GM21529 (cell line): ENCODE data around the gene MAGED1.

Experiments used
- ATAC-seq: cut with Tn5 transposase; IDR thresholded peaks from one replicate; pipeline ENCODE4 v1.9.1; 2021; ENCODE audit not compliant: unreplicated experiment

The MAGED1 gene

GRCh38 chrX:51892921-51893745 is at the start of gene MAGED1:
Gene MAGED1, plus strand, starts transcription at chrX:51893623. Its CDS starts 682 bp downstream, at chrX:51894305.
- ATAC-seq: peak; percentile 68

GRCh38 chrX:51847463-51847862 is 46.0 kb upstream of the MAGED1 start:
- ATAC-seq: no peak

GRCh38 chrX:51851507-51852085 is 41.8 kb upstream of the MAGED1 start:
- no peak for ATAC-seq

- no peak for ATAC-seq
Observed at GRCh38 chrX:51852096-51852495, 41.3 kb upstream of the MAGED1 start.

GRCh38 chrX:51852621-51853020 is 40.8 kb upstream of the MAGED1 start:
- ATAC-seq: no peak

- ATAC-seq: no peak
Observed at GRCh38 chrX:51853251-51853650, 40.2 kb upstream of the MAGED1 start.

- ATAC-seq: no peak
Observed at GRCh38 chrX:51855698-51856097, 37.7 kb upstream of the MAGED1 start.

- ATAC-seq: no peak
Observed at GRCh38 chrX:51857159-51857733, 36.2 kb upstream of the MAGED1 start.

- no peak for ATAC-seq
Observed at GRCh38 chrX:51860679-51861078, 32.7 kb upstream of the MAGED1 start.

GRCh38 chrX:51862920-51863319 is 30.5 kb upstream of the MAGED1 start:
- ATAC-seq: no peak

- ATAC-seq: no peak
Observed at GRCh38 chrX:51866210-51866609, 27.2 kb upstream of the MAGED1 start.

GRCh38 chrX:51867626-51868025 is 25.8 kb upstream of the MAGED1 start:
- no peak for ATAC-seq

- no peak for ATAC-seq
Observed at GRCh38 chrX:51870354-51870753, 23.1 kb upstream of the MAGED1 start.

GRCh38 chrX:51874123-51874522 is 19.3 kb upstream of the MAGED1 start:
- no peak for ATAC-seq

- no peak for ATAC-seq
Observed at GRCh38 chrX:51876441-51876840, 17.0 kb upstream of the MAGED1 start.

- no peak for ATAC-seq
Observed at GRCh38 chrX:51878056-51878455, 15.4 kb upstream of the MAGED1 start.

GRCh38 chrX:51889851-51890250 is 3.6 kb upstream of the MAGED1 start:
- no peak for ATAC-seq

GRCh38 chrX:51891245-51891644 is 2.2 kb upstream of the MAGED1 start:
- no peak for ATAC-seq

GRCh38 chrX:51891821-51892551 is 1.4 kb upstream of the MAGED1 start:
- ATAC-seq: peak; percentile 44

GRCh38 chrX:51893931-51894696 is 691 bp downstream of the MAGED1 start:
- no peak for ATAC-seq
